Stimulated activated CD4-positive, alpha-beta T cell treated with anti-CD3 and anti-CD28 coated beads, Interleukin-12 subunit alpha, Interleukin-12 subunit beta, amount 100 ng/mL, for 4 hours (primary cell): Measurements from ENCODE around the gene EGR2.
A peak's percentile ranks its signal among the peaks of the same experiment; 100 is the strongest.

Source experiments
- DNase-seq: peaks from one replicate; pipeline ENCODE4 v3.0.0-alpha.2; 2020

The EGR2 gene

GRCh38 chr10:62817766-62818425 is 1.7 kb upstream of the EGR2 start:
- peak; percentile 73 for DNase-seq

GRCh38 chr10:62817121-62817765 is 1.1 kb upstream of the EGR2 start:
- peak; percentile 64 for DNase-seq

GRCh38 chr10:62816076-62816330 is 163 bp downstream of the EGR2 start:
- DNase-seq = no peak

GRCh38 chr10:62815381-62816075 is 638 bp downstream of the EGR2 start:
- peak; percentile 45 for DNase-seq

- no peak for DNase-seq
Measured at GRCh38 chr10:62814756-62815380, 1.3 kb downstream of the EGR2 start.

GRCh38 chr10:62813981-62814380 is 2.2 kb downstream of the EGR2 start:
- peak; percentile 3 for DNase-seq

- DNase-seq = peak; percentile 3
Measured at GRCh38 chr10:62813453-62813852, 2.7 kb downstream of the EGR2 start.

- DNase-seq = no peak
Measured at GRCh38 chr10:62812672-62813439, 3.3 kb downstream of the EGR2 start.

GRCh38 chr10:62811159-62811875 is 4.8 kb downstream of the EGR2 start:
- DNase-seq = peak; percentile 56

- no peak for DNase-seq
Measured at GRCh38 chr10:62810156-62810902, 5.8 kb downstream of the EGR2 start.

GRCh38 chr10:62806251-62806650 is 9.9 kb downstream of the EGR2 start:
- no peak for DNase-seq

GRCh38 chr10:62805231-62806099 is 10.7 kb downstream of the EGR2 start:
- DNase-seq = peak; percentile 11

- peak; percentile 78 for DNase-seq
Measured at GRCh38 chr10:62804356-62805230, 11.6 kb downstream of the EGR2 start, which contains the start of gene ADO. Gene ADO, plus strand, starts transcription at chr10:62804720. Its CDS starts 340 bp downstream, at chr10:62805060.

GRCh38 chr10:62803724-62804355 is 12.3 kb downstream of the EGR2 start:
- no peak for DNase-seq

- no peak for DNase-seq
Measured at GRCh38 chr10:62801871-62802270, 14.3 kb downstream of the EGR2 start.

- DNase-seq = no peak
Measured at GRCh38 chr10:62796896-62797295, 19.3 kb downstream of the EGR2 start.

- DNase-seq = no peak
Measured at GRCh38 chr10:62795762-62796161, 20.4 kb downstream of the EGR2 start.

- no peak for DNase-seq
Measured at GRCh38 chr10:62795100-62795499, 21.1 kb downstream of the EGR2 start.

GRCh38 chr10:62794306-62794705 is 21.9 kb downstream of the EGR2 start:
- DNase-seq = no peak
